Mesenchymal stem cell (in vitro differentiated cells and primary cell): ENCODE results near the gene RAB3B.
"Not testable (repeated sequence)": the region's sequence is repeated elsewhere in the genome, so short reads cannot be mapped to it uniquely, and the experiment has no call there.

Source experiments
- DNase-seq: peaks from one replicate; pipeline ENCODE4 v3.0.0-alpha.2; 2013
- H2AFZ ChIP-seq: one replicate; pipeline ENCODE4 v1.6.1; 2013; ENCODE audit warnings: low read depth, mild to moderate bottlenecking, control low read depth, inconsistent platforms, low read length, moderate library complexity
- H2AK5ac ChIP-seq: 2 replicates; pipeline ENCODE4 v1.6.1; 2013; ENCODE audit warnings: low read length, moderate library complexity, mild to moderate bottlenecking, inconsistent platforms; ENCODE audit not compliant: severe bottlenecking
- H2BK120ac ChIP-seq: one replicate; pipeline ENCODE4 v1.6.1; 2013; ENCODE audit warnings: low read depth, mild to moderate bottlenecking, inconsistent platforms, low read length, moderate library complexity
- H2BK12ac ChIP-seq, 2 experiments: one replicate each; pipeline ENCODE4 v1.6.1; 2013; ENCODE audit warnings: inconsistent platforms in 2 of 2, low read length in 2 of 2, mild to moderate bottlenecking in 2 of 2, moderate library complexity in 2 of 2, control low read depth in 1 of 2
- H2BK15ac ChIP-seq: one replicate; pipeline ENCODE4 v1.6.1; 2013; ENCODE audit warnings: mild to moderate bottlenecking, low read depth, inconsistent platforms; ENCODE audit not compliant: poor library complexity, severe bottlenecking
- H2BK5ac ChIP-seq: 2 replicates; pipeline ENCODE4 v1.6.1; 2013; ENCODE audit warnings: low read depth, mild to moderate bottlenecking, low read length, control low read depth, inconsistent platforms; ENCODE audit not compliant: poor library complexity, severe bottlenecking
- H3K14ac ChIP-seq, 2 experiments: one replicate each; pipeline ENCODE4 v1.6.1; 2013; ENCODE audit warnings: inconsistent platforms in 2 of 2, low read length in 2 of 2, control low read depth in 1 of 2, mild to moderate bottlenecking in 1 of 2, moderate library complexity in 1 of 2
- H3K18ac ChIP-seq, 2 experiments: one replicate each; pipeline ENCODE4 v1.6.1; 2013; ENCODE audit warnings: inconsistent platforms in 2 of 2, low read length in 2 of 2, control low read depth in 1 of 2, low read depth in 1 of 2, mild to moderate bottlenecking in 1 of 2
- H3K23ac ChIP-seq, 2 experiments: one replicate each; pipeline ENCODE4 v1.6.1; 2013; ENCODE audit warnings: inconsistent platforms in 2 of 2, low read length in 2 of 2, mild to moderate bottlenecking in 2 of 2, moderate library complexity in 2 of 2, control low read depth in 1 of 2
- H3K27ac ChIP-seq: 2 replicates; pipeline ENCODE4 v1.5.1; 2013; ENCODE audit warnings: mild to moderate bottlenecking, moderate library complexity, low read length, control low read depth, inconsistent platforms; ENCODE audit not compliant: poor library complexity, severe bottlenecking
- H3K27me3 ChIP-seq, 2 experiments: 2 replicates each; pipeline versions ENCODE4 v1.6.1 to v1.7.0; 2013; ENCODE audit warnings: low read length in 2 of 2, mild to moderate bottlenecking in 2 of 2, moderate library complexity in 2 of 2, control low read depth in 1 of 2, inconsistent platforms in 1 of 2; ENCODE audit not compliant: control insufficient read depth in 1 of 2, insufficient read depth in 1 of 2
- H3K36me3 ChIP-seq, 2 experiments: 2 replicates each; pipeline versions ENCODE4 v1.6.1 to v1.7.0; 2013; ENCODE audit warnings: low read length in 2 of 2, control low read depth in 1 of 2, inconsistent platforms in 1 of 2, low read depth in 1 of 2, mild to moderate bottlenecking in 1 of 2; ENCODE audit not compliant: insufficient read depth in 2 of 2, control insufficient read depth in 1 of 2
- H3K4ac ChIP-seq, 2 experiments: one replicate each; pipeline ENCODE4 v1.6.1; 2013; ENCODE audit warnings: inconsistent platforms in 2 of 2, low read length in 2 of 2, mild to moderate bottlenecking in 2 of 2, moderate library complexity in 2 of 2, control low read depth in 1 of 2, low read depth in 1 of 2
- H3K4me1 ChIP-seq: 2 replicates; pipeline ENCODE4 v1.6.1; 2013; ENCODE audit warnings: low read depth, low read length, control low read depth; ENCODE audit not compliant: control insufficient read depth, insufficient read depth
- H3K4me2 ChIP-seq: 2 replicates; pipeline ENCODE4 v1.6.1; 2013; ENCODE audit warnings: low read length, mild to moderate bottlenecking, inconsistent platforms; ENCODE audit not compliant: poor library complexity, severe bottlenecking
- H3K4me3 ChIP-seq, 2 experiments: 2 replicates each; pipeline versions ENCODE4 v1.5.1 to v1.7.0; 2013; ENCODE audit warnings: low read length in 2 of 2, mild to moderate bottlenecking in 2 of 2, control low read depth in 1 of 2, low read depth in 1 of 2; ENCODE audit not compliant: insufficient read depth in 1 of 2
- H3K79me1 ChIP-seq: replicated peaks from 2 replicates; pipeline ENCODE4 v1.6.1; 2013; ENCODE audit warnings: mild to moderate bottlenecking, control low read depth, low read length, inconsistent platforms; ENCODE audit not compliant: poor library complexity, severe bottlenecking
- H3K9ac ChIP-seq: 2 replicates; pipeline ENCODE4 v1.7.0; 2013; ENCODE audit warnings: mild to moderate bottlenecking, low read length, moderate library complexity
- H3K9me3 ChIP-seq: 2 replicates; pipeline ENCODE4 v1.7.0; 2013; ENCODE audit warnings: mild to moderate bottlenecking, low read length; ENCODE audit not compliant: control insufficient read depth
- H4K8ac ChIP-seq: one replicate; pipeline ENCODE4 v1.6.1; 2013; ENCODE audit warnings: inconsistent platforms, mild to moderate bottlenecking, low read length, moderate library complexity
- H4K91ac ChIP-seq: one replicate; pipeline ENCODE4 v1.6.1; 2013; ENCODE audit warnings: mild to moderate bottlenecking, low read length, inconsistent platforms
- WGBS: methylation state at CpG from one replicate; pipeline ENCODE4 v1.1.7; 2013; ENCODE audit warnings: mixed read lengths; 5-methylcytosine and 5-hydroxymethylcytosine counted together

Gene RAB3B

GRCh38 chr1:51898090-51898734 is 92.3 kb downstream of the RAB3B start:
- H2BK15ac ChIP-seq = no peak overlapping the region
- no peak overlapping the region for H3K4ac ChIP-seq
- peak overlapping the region; percentile 99 for H3K27ac ChIP-seq
- no peaks in the 10 kb centered on the region for H3K79me1 ChIP-seq
- H2BK12ac ChIP-seq = peak overlapping the region in 1 of 2 experiments; percentile 83
- peak; percentile 80 for DNase-seq
- H3K9ac ChIP-seq = peak overlapping the region; percentile 77
- peak overlapping the region in 1 of 2 experiments; percentile 6 for H3K4me3 ChIP-seq
- 20% methylated on average over 4 of the region's 6 CpGs for WGBS
- no peaks in the 10 kb centered on the region for H3K36me3 ChIP-seq
- no peak overlapping the region for H4K8ac ChIP-seq
- peak overlapping the region; percentile 22 for H3K4me2 ChIP-seq
- peak overlapping the region; percentile 30 for H2BK120ac ChIP-seq
- H3K4me1 ChIP-seq = peaks cover 12% of the 10 kb centered on the region
- no peak overlapping the region for H2AFZ ChIP-seq
- H3K14ac ChIP-seq = no peak overlapping the region
- H3K18ac ChIP-seq = peak overlapping the region in 1 of 2 experiments; percentile 21
- H3K23ac ChIP-seq = no peak overlapping the region
- H4K91ac ChIP-seq = no peak overlapping the region
- H3K9me3 ChIP-seq = no peaks in the 10 kb centered on the region
- H2BK5ac ChIP-seq = peak overlapping the region; percentile 79
- H2AK5ac ChIP-seq = no peak overlapping the region
- no peaks in the 10 kb centered on the region for H3K27me3 ChIP-seq

- Histone ChIP-seq H3K23ac (no peak overlapping the region), H3K79me1 (no peaks in the 10 kb centered on the region), H3K4ac (no peak overlapping the region), H3K4me2 (no peak overlapping the region), H2AFZ (no peak overlapping the region), H3K27me3 (no peaks in the 10 kb centered on the region), H4K8ac (no peak overlapping the region), H3K9ac (peak overlapping the region; percentile 77), H2BK15ac (peak overlapping the region; percentile 52), H2BK5ac (peak overlapping the region; percentile 79), H3K9me3 (no peaks in the 10 kb centered on the region), H3K18ac (no peak overlapping the region), H3K36me3 (no peaks in the 10 kb centered on the region), H3K4me1 (peaks cover 12% of the 10 kb centered on the region), H3K14ac (no peak overlapping the region), H2BK12ac (no peak overlapping the region), H4K91ac (no peak overlapping the region), H2AK5ac (no peak overlapping the region), H2BK120ac (no peak overlapping the region), H3K4me3 (peak overlapping the region in 1 of 2 experiments; percentile 6), H3K27ac (peak overlapping the region; percentile 99)
- peak; percentile 74 for DNase-seq
Observed at GRCh38 chr1:51897699-51898031, 92.8 kb downstream of the RAB3B start.

- not testable (repeated sequence) for H2BK5ac ChIP-seq, H3K9me3 ChIP-seq, H3K4ac ChIP-seq, H3K4me3 ChIP-seq, H3K18ac ChIP-seq, H3K4me1 ChIP-seq, H3K36me3 ChIP-seq, H2AFZ ChIP-seq, H4K8ac ChIP-seq, H3K79me1 ChIP-seq, H2BK12ac ChIP-seq, H2BK120ac ChIP-seq, H2AK5ac ChIP-seq, H3K27me3 ChIP-seq, H3K4me2 ChIP-seq, H4K91ac ChIP-seq, H3K9ac ChIP-seq, H3K23ac ChIP-seq, H3K14ac ChIP-seq, DNase-seq, H2BK15ac ChIP-seq, H3K27ac ChIP-seq
- 96% methylated on average over 2 of the region's 2 CpGs for WGBS
Observed at GRCh38 chr1:51894748-51895147, 95.8 kb downstream of the RAB3B start.

- peaks cover 3% of the 10 kb centered on the region in 2 experiments for H3K36me3 ChIP-seq
- peak within 1 kb of the TSS; percentile 97 for H4K8ac ChIP-seq
- H3K4me2 ChIP-seq = peak within 1 kb of the TSS; percentile 81
- H3K27ac ChIP-seq = peak within 1 kb of the TSS; percentile 98
- H2AK5ac ChIP-seq = peak within 1 kb of the TSS; percentile 72
- under 1% methylated on average over 50 of the region's 54 CpGs for WGBS
- peak within 1 kb of the TSS; percentile 87 to 91 for H3K14ac ChIP-seq
- no peaks in the 10 kb centered on the region for H3K9me3 ChIP-seq
- peak within 1 kb of the TSS; percentile 99 for H3K9ac ChIP-seq
- peaks cover 2% of the 10 kb centered on the region for H3K79me1 ChIP-seq
- peak within 1 kb of the TSS; percentile 47 to 91 for H3K23ac ChIP-seq
- H2BK120ac ChIP-seq = peak within 1 kb of the TSS; percentile 86
- H3K18ac ChIP-seq = peak within 1 kb of the TSS; percentile 96 to 99
- peak within 1 kb of the TSS; percentile 97 for H2BK5ac ChIP-seq
- peaks cover 8% of the 10 kb centered on the region for H3K4me1 ChIP-seq
- peak; percentile 100 for DNase-seq
- H2AFZ ChIP-seq = peak within 1 kb of the TSS; percentile 83
- H3K27me3 ChIP-seq = no peaks in the 10 kb centered on the region
- H4K91ac ChIP-seq = peak within 1 kb of the TSS; percentile 91
- H2BK15ac ChIP-seq = peak within 1 kb of the TSS; percentile 95
- peak within 1 kb of the TSS; percentile 90 to 98 for H3K4me3 ChIP-seq
- peak within 1 kb of the TSS; percentile 4 to 82 for H2BK12ac ChIP-seq
- H3K4ac ChIP-seq = peak within 1 kb of the TSS; percentile 88 to 96
Observed at GRCh38 chr1:51878616-51879336, 111.7 kb downstream of the RAB3B start, which contains the start of gene NRDC. NRDC (minus strand) TSS chr1:51878727; CDS start chr1:51878615, 112 bp downstream.
